Neural cell (in vitro differentiated cells): Measurements from ENCODE around the gene SLF2.

Experiments used
- EP300 ChIP-seq: fragments of 450-650 bp; conservative IDR thresholded peaks from 2 replicates; pipeline ENCODE4 v1.6.1; 2014; ENCODE audit warnings: antibody characterized with exemption, mild to moderate bottlenecking, moderate library complexity; ENCODE audit not compliant: poor library complexity, severe bottlenecking
- POLR2AphosphoS5 ChIP-seq: IDR thresholded peaks from 2 replicates; pipeline ENCODE4 v1.6.1; 2012
- RAD21 ChIP-seq: fragments of 450-650 bp; conservative IDR thresholded peaks from 2 replicates; pipeline ENCODE4 v1.6.1; 2014; ENCODE audit warnings: antibody characterized with exemption, mild to moderate bottlenecking, moderate library complexity
- TF ChIP-seq, protein P1 (sequence below): fragments of 450-650 bp; IDR thresholded peaks from 2 replicates; pipeline ENCODE4 v1.5.1; 2014; ENCODE audit warnings: antibody characterized with exemption, mild to moderate bottlenecking, moderate library complexity; ENCODE audit not compliant: poor library complexity, severe bottlenecking

DNA sequence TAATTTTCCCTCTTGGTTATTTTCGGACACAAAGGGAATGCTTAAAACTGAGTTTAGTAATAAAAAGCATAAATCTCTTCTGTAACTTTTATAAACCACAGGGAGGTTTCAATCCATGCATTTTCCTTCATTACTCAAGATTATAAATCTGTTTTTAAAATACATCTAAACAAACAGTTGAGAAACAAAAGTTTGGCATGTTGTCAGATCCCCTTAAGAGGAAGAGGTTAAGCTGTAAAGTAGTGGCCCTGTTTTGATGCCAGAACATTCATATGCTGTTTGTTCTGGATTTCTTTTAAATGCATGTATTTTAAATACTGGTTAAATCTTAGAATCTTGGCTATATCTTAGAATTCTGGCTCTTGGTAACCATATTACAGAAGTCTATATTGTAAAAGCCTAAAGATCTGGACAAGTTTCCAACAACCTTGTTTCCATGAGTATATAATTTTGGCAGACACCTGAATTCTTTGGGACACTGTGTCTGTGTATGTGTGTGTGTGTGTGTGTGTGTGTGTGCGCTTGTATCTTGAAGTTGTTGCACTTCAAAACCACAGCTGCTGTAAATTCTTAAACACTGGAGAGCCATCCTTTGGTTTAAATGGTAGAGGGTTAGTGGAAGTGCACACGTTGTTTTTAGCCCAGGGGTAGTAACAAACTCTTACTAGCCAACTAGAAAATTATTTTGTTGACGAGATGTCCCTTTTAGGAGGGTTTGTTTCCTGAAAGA lies 49.8 kb downstream of the SLF2 start:
- TF ChIP-seq POLR2AphosphoS5 (no peak), RAD21 (no peak), EP300 (no peak)
- TF ChIP-seq, protein P1, sequence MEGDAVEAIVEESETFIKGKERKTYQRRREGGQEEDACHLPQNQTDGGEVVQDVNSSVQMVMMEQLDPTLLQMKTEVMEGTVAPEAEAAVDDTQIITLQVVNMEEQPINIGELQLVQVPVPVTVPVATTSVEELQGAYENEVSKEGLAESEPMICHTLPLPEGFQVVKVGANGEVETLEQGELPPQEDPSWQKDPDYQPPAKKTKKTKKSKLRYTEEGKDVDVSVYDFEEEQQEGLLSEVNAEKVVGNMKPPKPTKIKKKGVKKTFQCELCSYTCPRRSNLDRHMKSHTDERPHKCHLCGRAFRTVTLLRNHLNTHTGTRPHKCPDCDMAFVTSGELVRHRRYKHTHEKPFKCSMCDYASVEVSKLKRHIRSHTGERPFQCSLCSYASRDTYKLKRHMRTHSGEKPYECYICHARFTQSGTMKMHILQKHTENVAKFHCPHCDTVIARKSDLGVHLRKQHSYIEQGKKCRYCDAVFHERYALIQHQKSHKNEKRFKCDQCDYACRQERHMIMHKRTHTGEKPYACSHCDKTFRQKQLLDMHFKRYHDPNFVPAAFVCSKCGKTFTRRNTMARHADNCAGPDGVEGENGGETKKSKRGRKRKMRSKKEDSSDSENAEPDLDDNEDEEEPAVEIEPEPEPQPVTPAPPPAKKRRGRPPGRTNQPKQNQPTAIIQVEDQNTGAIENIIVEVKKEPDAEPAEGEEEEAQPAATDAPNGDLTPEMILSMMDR = no peak
